NCI-H2029 (cell line): ENCODE data around the gene LCOR.
A peak's percentile ranks its signal among the peaks of the same experiment; 100 is the strongest.
"Not testable (repeated sequence)": the region's sequence is repeated elsewhere in the genome, so short reads cannot be mapped to it uniquely, and the experiment has no call there.

Experiments
- DNase-seq: peaks from one replicate; lab custom pipeline; 2025; lab: John Stamatoyannopoulos, UW

LCOR gene

GRCh38 chr10:96840841-96841518 lies 8.9 kb downstream of the LCOR start:
- DNase-seq: no peak

- no peak for DNase-seq
These were observed 11.0 kb downstream of the LCOR start for GRCh38 chr10:96842896-96843723.

DNA sequence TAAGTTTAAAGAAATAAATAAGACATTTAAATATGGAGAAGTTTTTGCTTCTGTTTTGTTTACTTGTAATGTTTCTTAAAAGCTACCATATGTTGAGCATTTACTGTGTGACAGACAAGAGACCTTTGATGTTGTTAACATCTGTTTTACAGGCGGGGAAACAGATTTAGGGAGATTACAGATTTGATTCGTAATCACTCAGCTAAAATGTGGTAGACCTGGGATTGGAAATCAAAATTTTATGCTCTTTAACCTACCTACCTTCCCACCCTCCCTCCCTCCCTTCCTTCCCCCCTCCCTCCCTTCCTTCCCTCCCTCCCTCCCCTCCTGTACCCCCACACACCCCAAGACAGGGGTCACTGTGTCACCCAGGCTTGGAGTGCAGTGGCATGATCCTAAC lies 11.7 kb downstream of the LCOR start:
- no peak for DNase-seq

DNA sequence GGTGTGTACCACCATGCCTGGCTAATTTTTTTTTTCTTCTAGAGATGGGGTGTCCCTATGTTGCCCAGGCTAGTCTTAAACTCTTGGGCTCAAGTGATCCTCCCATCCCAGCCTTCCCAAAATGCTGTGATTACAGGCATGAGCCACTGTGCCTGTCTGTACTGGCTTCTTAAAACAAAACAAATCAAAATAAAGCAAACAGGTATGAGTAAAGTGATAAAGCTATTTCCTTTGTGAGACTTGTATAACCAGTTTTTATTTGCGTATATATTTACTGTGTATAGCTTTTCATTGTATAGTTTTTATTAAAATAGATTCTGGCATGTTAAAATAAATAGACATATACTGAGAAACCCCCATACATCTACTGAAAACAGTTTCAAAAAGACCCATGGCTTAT lies 14.3 kb downstream of the LCOR start:
- DNase-seq: no peak

DNA sequence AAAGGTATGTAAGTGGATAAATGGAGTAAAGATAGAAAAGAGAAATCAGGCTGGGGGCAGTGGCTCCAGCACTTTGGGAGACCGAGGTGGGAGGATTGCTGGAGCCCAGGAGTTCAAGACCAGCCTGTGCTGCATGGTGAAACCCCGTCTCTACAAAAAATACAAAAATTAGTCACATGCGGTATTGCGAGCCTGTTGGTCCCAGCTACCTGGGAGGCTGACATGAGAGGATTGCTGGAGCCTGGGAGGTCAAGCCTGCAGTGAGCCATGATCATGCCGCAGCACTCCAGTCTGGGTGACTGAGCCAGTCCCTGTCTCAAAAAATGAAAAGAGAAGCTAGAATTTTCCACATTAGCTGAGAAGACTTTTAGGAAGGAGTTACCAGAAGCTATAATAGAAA lies 14.8 kb downstream of the LCOR start:
- no peak for DNase-seq

DNA sequence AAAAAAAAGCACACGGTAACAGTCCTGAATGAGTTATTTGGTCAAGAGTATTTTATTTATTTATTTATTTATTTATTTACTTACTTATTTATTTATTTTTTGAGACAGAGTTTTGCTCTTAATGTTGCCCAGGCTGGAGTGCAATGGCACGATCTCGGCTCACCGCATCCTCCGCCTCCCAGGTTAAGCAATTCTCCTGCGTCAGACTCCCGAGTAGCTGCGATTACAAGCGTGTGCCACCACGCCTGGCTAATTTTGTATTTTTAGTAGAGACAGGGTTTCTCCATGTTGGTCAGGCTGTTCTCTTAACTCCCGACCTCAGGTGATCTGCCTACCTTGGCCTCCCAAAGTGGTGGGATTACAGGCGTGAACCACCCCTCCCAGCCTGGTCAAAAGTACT lies 15.3 kb downstream of the LCOR start:
- DNase-seq: not testable (repeated sequence)

DNA sequence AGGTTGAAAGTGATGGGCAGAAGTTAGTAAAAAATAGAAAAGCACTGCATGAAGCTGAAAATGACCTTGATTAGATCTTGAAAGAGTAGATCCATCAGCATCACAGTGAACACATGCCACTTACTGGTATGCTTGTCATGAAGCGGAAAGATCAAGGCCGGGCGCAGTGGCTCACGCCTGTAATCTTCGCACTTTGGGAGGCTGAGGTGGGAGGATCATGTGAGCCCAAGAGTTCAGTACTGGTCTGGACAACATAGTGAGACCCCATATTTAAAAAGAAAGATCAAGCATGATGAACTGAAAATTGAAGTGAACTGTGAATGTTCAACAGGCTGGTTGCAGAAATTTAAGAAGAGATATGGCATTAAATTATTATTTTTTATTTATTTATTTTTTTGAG lies 18.0 kb downstream of the LCOR start:
- DNase-seq: no peak

DNA sequence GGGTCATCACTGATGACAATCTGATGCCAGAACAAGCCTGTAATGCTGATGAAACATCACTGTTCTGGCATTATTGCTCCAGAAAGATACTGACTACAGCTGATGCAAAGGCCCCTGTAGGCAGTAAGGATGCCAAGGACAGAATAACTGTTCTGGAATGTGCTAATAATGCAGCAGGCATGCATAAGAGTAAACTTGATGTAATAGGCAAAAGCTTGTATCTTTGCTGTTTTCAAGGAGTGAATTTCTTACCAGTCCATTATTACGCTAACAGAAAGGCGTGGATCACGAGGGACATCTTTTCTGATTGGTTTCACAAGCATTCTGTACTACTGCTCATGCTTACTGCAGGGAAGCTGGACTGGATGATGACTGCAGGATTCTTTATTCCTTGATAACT lies 18.7 kb downstream of the LCOR start:
- DNase-seq: no peak

GRCh38 chr10:96851281-96851680 lies 19.2 kb downstream of the LCOR start:
- DNase-seq: no peak

- no peak for DNase-seq
These were observed 24.2 kb downstream of the LCOR start for GRCh38 chr10:96856317-96856716.

- no peak for DNase-seq
These were observed 25.4 kb downstream of the LCOR start for GRCh38 chr10:96857301-96858012.

- no peak for DNase-seq
These were observed 26.1 kb downstream of the LCOR start for GRCh38 chr10:96858038-96858705.

DNA sequence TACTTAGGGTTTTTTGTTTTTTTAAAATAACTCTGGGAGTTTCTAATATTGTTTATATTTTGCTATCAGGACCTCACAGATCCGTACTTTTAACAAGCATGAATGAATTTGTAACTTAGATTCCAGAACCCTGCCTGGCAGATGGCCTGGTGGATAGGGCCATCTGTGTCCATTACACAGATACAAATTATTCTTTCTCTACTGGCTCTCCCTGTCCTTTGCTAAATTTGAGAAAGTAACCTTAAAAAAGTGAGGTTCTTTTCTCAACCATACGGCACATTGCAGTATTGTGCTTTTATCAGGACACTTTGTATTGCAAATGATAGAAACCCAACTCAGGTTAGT lies 26.6 kb downstream of the LCOR start:
- DNase-seq: no peak

GRCh38 chr10:96860631-96861277 lies 28.7 kb downstream of the LCOR start:
- DNase-seq: no peak

DNA sequence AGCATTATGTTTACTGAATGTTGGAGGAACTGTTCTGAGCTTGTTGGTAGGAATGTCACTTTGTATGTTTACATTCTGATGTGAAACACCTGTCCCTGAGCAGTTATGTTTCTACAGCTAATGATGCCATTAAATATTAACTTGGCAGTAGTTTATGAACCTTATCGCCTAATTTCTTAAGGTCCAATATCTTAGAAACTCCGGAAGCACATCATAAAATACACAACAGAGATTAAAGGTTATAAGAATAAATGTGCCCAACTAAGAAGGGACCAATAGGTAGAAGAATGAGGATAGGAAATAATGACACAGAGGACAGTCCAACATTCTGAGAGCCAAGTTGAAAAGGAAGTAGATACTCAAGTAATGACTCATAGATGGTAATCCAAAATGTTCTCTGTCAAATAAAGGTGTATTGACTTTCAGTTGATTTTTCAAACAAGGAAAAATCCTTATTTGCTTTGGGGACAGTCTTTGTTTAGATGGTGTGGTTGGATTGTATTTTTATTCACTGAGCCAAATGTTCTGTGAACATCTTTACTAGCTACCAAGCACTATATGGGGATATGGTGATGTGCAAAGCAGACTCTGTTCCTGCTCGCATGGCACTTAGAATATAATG lies 31.9 kb downstream of the LCOR start:
- DNase-seq: peak; percentile 60

DNA sequence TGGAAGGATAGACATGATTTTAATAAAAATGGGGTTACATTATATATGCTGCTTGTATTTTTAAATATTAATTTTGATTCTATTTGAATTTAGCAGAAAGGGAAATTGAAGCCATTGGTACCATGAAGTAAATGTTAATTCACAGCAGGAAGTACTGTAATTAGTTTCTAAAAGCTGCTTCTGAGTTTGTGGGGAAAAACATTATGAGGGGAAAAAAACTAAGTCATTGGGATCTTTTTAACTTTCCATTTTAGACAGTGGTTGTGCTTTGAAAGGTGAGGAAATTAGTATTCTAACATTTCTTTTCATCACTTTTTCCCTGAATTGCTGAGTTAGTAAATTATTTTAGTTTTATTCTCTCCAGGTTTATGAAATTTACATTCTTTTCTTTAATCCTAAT lies 41.0 kb downstream of the LCOR start:
- no peak for DNase-seq

DNA sequence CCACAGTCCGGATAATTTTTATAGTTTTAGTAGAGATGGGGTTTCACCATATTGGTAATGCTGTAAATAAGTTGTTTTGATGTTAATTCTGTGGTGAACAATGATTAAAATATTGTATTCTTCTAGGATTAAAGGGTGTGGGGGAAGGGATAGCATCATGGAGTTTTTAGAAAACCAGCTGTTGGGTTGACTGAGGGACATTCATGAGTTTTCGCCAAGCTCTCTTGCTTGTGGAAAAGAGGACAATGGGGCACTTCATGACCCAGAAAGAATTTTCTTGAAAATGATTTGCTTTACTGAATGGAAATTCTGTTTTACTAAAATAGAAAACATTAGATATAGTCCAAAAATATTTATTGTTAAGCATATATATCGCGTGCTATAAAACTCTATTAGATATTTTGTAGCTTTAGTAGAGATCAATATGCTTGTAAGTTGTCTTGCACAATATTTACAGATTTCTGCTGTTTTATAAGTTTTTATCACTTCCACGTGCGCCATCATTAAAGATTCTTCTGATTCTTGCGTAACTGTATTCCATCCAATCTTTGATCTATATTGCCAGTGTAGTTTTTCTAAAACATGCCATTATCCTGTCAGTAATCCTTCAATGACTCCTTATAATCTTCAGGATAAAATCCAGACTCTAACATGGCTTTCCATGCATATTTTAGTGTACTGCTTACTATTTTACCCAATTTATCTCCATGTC lies 41.8 kb downstream of the LCOR start:
- DNase-seq: no peak

DNA sequence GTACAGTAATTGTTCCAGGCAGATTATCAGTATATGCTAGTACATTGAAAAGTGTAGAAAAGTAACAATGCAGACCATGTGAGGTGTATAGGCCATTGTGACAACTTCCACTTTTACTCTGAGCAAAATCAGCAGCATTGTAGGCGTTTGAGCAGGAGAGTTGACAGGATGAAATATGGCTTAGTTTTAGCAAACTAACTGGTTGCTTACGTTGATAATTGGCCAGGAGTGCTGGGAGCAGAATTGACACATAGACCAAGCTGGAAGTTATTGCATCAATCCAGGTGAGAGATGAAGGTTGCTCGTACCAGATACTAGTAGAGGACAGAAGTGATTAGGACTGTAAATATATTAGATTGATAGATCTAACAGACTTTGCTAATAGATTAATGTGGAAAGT lies 46.0 kb downstream of the LCOR start:
- DNase-seq: no peak

DNA sequence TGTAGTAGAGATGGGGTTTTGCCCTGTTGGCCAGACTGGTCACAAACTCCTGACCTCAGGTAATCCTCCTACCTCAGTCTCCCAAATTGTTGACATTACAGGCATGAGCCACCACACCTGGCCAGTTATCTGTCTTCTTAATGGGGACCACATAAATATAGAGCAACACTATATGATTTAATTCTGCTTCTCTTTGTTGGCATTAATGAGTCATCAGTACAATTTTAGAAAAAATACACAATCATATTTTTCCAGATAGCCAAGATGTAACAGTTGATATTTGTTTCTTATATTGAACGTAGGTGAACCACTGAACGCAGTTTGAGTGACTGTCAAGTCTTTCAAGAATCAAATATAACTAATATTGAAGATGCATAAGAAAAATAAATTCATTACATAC lies 48.5 kb downstream of the LCOR start:
- no peak for DNase-seq

DNA sequence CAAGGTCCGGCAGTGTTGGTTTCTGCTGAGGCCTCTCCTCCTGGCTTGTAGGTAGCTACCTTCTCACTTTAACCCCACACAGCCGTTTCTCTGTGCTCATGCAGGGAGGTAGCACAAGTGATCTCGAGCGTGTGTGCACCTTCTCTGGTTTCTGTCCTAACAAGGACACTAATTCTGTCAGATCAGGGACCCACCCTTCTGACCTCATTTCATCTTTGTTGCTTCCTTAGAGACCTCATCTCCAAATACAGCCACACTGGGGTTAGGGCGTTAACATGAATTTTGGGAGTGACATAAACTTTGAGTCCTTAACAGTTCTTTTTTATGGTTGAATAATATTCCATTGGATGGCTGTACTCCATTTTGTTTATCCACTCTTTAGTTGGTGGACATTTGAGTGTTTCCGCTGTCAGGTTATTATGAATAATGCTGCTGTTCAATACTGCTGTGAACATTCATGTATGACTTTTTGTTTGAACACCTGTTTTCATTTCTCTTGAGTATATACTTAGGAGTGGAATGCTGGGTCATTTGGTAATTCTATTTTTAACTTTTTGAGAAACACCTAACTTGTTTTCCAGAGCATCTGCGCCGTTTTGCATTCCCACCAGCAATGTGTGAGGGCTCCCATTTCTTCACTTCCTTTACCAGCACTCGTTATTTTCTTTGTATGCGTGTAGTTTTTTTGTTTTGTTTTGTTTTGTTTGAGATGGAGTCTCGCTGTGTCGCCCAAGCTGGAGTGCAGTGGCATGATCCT lies 57.5 kb downstream of the LCOR start:
- peak; percentile 26 for DNase-seq
